K562 (cell line): Measurements from ENCODE around the gene TP73. TPM values are rescaled to one million over a fixed set of nuclear protein-coding genes. Genes with fewer than 3 reads are reported as not detected.

ENCODE experiments used
- FOXM1 ChIP-seq, 2 experiments: fragments of 450-650 bp in 1 of 2; sonication (generic) in 1 of 2; formaldehyde crosslinking in 1 of 2; IDR thresholded peaks; 2 replicates each; pipeline versions ENCODE4 v1.6.1 to v1.9.0; 2017 to 2022; ENCODE audit warnings: low read depth in 2 of 2, mild to moderate bottlenecking in 2 of 2, missing genetic modification reagents in 1 of 2, moderate library complexity in 1 of 2
- MED1 ChIP-seq: sonication (generic); formaldehyde crosslinking; IDR thresholded peaks from 2 replicates; pipeline ENCODE4 v1.8.1; 2023; ENCODE audit warnings: missing genetic modification reagents, borderline replicate concordance
- NR4A1 ChIP-seq, 2 experiments: fragments of 250-450 bp in 1 of 2; fragments of 450-650 bp in 1 of 2; sonication (Bioruptor Pico) in 1 of 2; IDR thresholded peaks; 2 replicates each; pipeline versions ENCODE4 v1.4.0 to v1.6.1; 2016 to 2020; ENCODE audit warnings: mild to moderate bottlenecking in 2 of 2, missing compliant biosample characterization in 1 of 2, missing genetic modification characterization in 1 of 2, moderate library complexity in 1 of 2
- ZNF79 ChIP-seq: fragments of 250-450 bp; sonication (Bioruptor Pico); IDR thresholded peaks from 2 replicates; pipeline ENCODE4 v1.4.0; 2020; ENCODE audit warnings: low read depth, mild to moderate bottlenecking, moderate library complexity
- polyA plus RNA-seq, 8 experiments: library from polyadenylated mRNA; depleted of rRNA in 4 of 8; stranded (reverse) in 5 of 8; unstranded in 3 of 8; fragments of >200 nt; fragmentation: Nextera tagmentation in 2 of 8; fragmentation: Illumina TruSeq in 1 of 8; extraction: Ambion mirVana in 2 of 8; extraction: Trizol in 1 of 8; gene quantifications; 2 replicates each; pipeline versions ENCODE4 v1.2.1 to v1.2.3, GENCODE V29; 2011 to 2014; ENCODE audit warnings: inconsistent platforms in 1 of 8, missing spikeins in 1 of 8
- total RNA-seq, 7 experiments: library from RNA; depleted of rRNA in 6 of 7; stranded (reverse); fragments of >200 nt in 6 of 7; fragmentation: Illumina TruSeq in 2 of 7; extraction: Trizol in 2 of 7; gene quantifications; 2 replicates each; pipeline versions ENCODE4 v1.2.1 to v1.2.3, GENCODE V29; 2011 to 2021; ENCODE audit warnings: low replicate concordance in 1 of 7
- TF ChIP-seq, protein P1 (sequence below): sonication (generic); formaldehyde crosslinking; IDR thresholded peaks from 2 replicates; pipeline ENCODE4 v1.8.0; 2022; ENCODE audit warnings: mild to moderate bottlenecking, missing genetic modification reagents, borderline replicate concordance
- TF ChIP-seq, protein P2 (sequence below), 2 experiments: fragments of 450-650 bp in 1 of 2; sonication (generic) in 1 of 2; formaldehyde crosslinking; conservative IDR thresholded peaks; 2 replicates each; pipeline versions ENCODE4 v1.4.0 to v1.8.1; 2020 to 2022; ENCODE audit warnings: mild to moderate bottlenecking in 1 of 2, missing genetic modification reagents in 1 of 2

Gene TP73
- total and polyA plus RNA-seq, 9 of the 15 experiments (the other 6 are each of a cell fraction or from before 2014, with no cell fraction given): 0.07 to 1.6 (median 0.40) TPM; not detected in 2

DNA sequence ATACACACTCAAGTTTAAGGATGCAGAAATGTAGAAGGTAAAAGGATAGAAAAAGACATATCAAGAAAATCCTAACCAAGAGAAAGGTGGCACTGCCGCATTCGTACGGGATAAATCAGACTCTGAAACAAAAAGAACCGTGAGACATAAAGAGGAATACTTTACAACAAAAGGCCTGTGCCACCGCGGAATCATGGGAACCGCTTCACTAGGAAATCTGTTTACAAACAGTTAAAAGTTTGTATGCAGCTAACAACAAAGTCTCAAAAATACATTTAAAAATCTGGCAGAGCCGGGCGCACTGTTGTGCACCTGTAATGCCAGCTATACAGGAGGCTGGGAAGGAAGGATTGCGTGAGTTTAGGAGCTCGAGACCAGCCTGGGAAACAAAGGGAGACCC is 10.5 kb upstream of the TP73 start (continued):
- TF ChIP-seq, protein P1, sequence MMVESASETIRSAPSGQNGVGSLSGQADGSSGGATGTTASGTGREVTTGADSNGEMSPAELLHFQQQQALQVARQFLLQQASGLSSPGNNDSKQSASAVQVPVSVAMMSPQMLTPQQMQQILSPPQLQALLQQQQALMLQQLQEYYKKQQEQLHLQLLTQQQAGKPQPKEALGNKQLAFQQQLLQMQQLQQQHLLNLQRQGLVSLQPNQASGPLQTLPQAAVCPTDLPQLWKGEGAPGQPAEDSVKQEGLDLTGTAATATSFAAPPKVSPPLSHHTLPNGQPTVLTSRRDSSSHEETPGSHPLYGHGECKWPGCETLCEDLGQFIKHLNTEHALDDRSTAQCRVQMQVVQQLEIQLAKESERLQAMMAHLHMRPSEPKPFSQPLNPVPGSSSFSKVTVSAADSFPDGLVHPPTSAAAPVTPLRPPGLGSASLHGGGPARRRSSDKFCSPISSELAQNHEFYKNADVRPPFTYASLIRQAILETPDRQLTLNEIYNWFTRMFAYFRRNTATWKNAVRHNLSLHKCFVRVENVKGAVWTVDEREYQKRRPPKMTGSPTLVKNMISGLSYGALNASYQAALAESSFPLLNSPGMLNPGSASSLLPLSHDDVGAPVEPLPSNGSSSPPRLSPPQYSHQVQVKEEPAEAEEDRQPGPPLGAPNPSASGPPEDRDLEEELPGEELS (CRISPR knock-in tag): no peak
- TF ChIP-seq FOXM1 (IDR thresholded peaks at IDR 0.05; ENCODE audit: low read depth): no peak
- no peak for TF ChIP-seq FOXM1 (CRISPR knock-in tag; IDR thresholded peaks at IDR 0.05; ENCODE audit: low read depth)
- TF ChIP-seq ZNF79: no peak
- no peak for TF ChIP-seq MED1 (CRISPR knock-in tag)
- TF ChIP-seq, protein P2, sequence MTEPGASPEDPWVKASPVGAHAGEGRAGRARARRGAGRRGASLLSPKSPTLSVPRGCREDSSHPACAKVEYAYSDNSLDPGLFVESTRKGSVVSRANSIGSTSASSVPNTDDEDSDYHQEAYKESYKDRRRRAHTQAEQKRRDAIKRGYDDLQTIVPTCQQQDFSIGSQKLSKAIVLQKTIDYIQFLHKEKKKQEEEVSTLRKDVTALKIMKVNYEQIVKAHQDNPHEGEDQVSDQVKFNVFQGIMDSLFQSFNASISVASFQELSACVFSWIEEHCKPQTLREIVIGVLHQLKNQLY (CRISPR knock-in tag; conservative IDR thresholded peaks at IDR 0.05): no peak
- no peak for TF ChIP-seq NR4A1 (CRISPR knock-in tag; IDR thresholded peaks at IDR 0.05)
- TF ChIP-seq NR4A1 (tag; IDR thresholded peaks at IDR 0.05): no peak
- TF ChIP-seq, all 486 proteins: peak for 0
